Measurements from ENCODE around the gene CIRBP.

Gene CIRBP

DNA sequence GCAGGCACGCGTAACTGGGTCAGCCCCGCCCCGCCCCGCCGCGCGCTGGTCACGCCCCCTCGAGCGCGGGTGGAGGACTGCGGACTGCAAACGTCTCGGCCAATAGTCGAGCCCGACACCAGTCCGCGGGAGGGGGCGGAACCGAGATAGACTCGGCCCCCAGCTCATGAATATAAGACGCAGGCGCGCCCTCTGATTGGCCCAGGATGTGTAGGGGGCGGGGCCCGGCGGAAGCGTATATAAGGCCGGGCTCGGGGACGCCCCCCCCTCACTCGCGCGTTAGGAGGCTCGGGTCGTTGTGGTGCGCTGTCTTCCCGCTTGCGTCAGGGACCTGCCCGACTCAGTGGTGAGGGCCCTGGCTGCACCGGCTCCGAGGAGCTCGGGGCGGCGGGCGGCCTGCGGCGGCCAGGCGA lies at the start of gene CIRBP:
TSS of gene CIRBP (plus strand) at position 268 of the 413 bp plus-strand sequence. CDS start 1,602 bp downstream, outside the sequence.
- peaks cover 45% of the 10 kb centered on the region for H3K79me2 ChIP-seq (ENCODE audit: low read length)
- peak within 1 kb of the TSS; percentile 81 for H3K4me3 ChIP-seq (ENCODE audit: low read length)
- peak within 1 kb of the TSS; percentile 98 for H3K4me2 ChIP-seq (ENCODE audit: low read length)
- H2AFZ ChIP-seq (ENCODE audit: low read depth, low read length), result no peak within 1 kb of the TSS
- no peak for TF ChIP-seq EZH2phosphoT487 (IDR thresholded peaks at IDR 0.05; ENCODE audit: low read depth)
- TF ChIP-seq, protein P1, sequence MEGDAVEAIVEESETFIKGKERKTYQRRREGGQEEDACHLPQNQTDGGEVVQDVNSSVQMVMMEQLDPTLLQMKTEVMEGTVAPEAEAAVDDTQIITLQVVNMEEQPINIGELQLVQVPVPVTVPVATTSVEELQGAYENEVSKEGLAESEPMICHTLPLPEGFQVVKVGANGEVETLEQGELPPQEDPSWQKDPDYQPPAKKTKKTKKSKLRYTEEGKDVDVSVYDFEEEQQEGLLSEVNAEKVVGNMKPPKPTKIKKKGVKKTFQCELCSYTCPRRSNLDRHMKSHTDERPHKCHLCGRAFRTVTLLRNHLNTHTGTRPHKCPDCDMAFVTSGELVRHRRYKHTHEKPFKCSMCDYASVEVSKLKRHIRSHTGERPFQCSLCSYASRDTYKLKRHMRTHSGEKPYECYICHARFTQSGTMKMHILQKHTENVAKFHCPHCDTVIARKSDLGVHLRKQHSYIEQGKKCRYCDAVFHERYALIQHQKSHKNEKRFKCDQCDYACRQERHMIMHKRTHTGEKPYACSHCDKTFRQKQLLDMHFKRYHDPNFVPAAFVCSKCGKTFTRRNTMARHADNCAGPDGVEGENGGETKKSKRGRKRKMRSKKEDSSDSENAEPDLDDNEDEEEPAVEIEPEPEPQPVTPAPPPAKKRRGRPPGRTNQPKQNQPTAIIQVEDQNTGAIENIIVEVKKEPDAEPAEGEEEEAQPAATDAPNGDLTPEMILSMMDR (IDR thresholded peaks at IDR 0.05; ENCODE audit: low read depth, low read length), result no peak
- H3K36me3 ChIP-seq (replicated peaks; ENCODE audit: low read depth, low read length), result peaks cover 44% of the 10 kb centered on the region
- peak within 1 kb of the TSS; percentile 86 for H3K9ac ChIP-seq (ENCODE audit: low read length)
- peak within 1 kb of the TSS; percentile 69 for H3K27ac ChIP-seq (ENCODE audit: low read length)
- peaks cover 16% of the 10 kb centered on the region for H4K20me1 ChIP-seq (ENCODE audit: insufficient read depth, low read length)
- H3K9me3 ChIP-seq (ENCODE audit: insufficient read depth, low read length), result no peaks in the 10 kb centered on the region
- peaks cover 15% of the 10 kb centered on the region for H3K27me3 ChIP-seq (ENCODE audit: low read depth, low read length)
- H3K4me1 ChIP-seq (ENCODE audit: low read length), result peaks cover 43% of the 10 kb centered on the region

DNA sequence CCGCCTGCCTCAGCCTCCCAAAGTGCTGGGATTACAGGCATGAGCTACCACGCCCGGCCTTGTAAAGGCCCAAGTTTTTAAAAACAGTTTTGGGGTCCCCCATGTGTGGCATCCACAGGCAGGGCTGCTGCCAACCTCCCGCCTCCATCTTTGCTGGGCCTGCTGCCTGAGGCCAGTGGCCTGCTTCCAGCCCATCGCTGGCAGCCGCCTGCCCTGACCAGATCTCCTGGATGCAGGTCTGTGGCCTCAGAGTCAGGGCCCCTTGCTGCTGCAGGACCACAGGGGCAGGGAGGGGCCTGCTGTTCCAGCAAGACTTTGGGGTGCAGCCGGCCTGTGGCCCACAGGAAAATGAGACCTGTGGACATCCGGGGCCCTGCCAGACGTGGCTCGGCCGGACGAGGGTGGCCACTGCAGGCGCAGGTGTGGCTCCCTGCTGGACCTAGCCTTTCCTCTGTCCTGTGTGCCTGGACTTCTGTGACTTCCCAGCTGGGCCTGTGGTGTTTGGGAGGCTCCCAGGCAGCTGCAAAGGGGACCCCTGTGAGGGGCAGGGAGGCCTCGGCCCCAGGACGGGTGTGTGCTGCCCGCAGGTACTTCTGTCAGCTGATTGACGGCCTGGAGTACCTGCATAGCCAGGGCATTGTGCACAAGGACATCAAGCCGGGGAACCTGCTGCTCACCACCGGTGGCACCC lies 49.2 kb upstream of the CIRBP start:
- H2AFZ ChIP-seq (ENCODE audit: low read depth, low read length), result no peak overlapping the region
- no peak overlapping the region for H3K27ac ChIP-seq (ENCODE audit: low read length)
- H3K9ac ChIP-seq (ENCODE audit: low read length), result no peak overlapping the region
- TF ChIP-seq, protein P1 (IDR thresholded peaks at IDR 0.05; ENCODE audit: low read depth, low read length), result no peak
- TF ChIP-seq EZH2phosphoT487 (IDR thresholded peaks at IDR 0.05; ENCODE audit: low read depth), result no peak
- no peaks in the 10 kb centered on the region for H3K9me3 ChIP-seq (ENCODE audit: insufficient read depth, low read length)
- peaks cover 35% of the 10 kb centered on the region for H3K79me2 ChIP-seq (ENCODE audit: low read length)
- peaks cover 37% of the 10 kb centered on the region for H4K20me1 ChIP-seq (ENCODE audit: insufficient read depth, low read length)
- H3K4me1 ChIP-seq (ENCODE audit: low read length), result no peaks in the 10 kb centered on the region
- peaks cover 7% of the 10 kb centered on the region for H3K36me3 ChIP-seq (replicated peaks; ENCODE audit: low read depth, low read length)
- no peak overlapping the region for H3K4me2 ChIP-seq (ENCODE audit: low read length)
- no peaks in the 10 kb centered on the region for H3K27me3 ChIP-seq (ENCODE audit: low read depth, low read length)
- no peak overlapping the region for H3K4me3 ChIP-seq (ENCODE audit: low read length)

DNA sequence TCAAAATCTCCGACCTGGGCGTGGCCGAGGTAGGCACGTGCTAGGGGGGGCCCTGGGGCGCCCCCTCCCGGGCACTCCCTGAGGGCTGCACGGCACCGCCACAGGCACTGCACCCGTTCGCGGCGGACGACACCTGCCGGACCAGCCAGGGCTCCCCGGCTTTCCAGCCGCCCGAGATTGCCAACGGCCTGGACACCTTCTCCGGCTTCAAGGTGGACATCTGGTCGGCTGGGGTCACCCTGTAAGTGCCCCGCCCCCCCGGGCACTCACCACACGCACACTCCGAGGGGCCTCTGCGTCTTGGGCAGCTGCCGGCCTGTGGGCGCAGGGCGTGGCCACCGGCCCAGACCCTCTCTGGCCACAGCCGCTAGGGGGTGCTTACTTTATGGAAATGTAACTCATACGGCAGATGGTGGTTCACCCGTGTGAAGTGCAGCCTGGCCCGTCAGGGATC lies 48.6 kb upstream of the CIRBP start:
- Histone ChIP-seq H3K27ac (ENCODE audit: low read length) (no peak overlapping the region), H3K4me3 (ENCODE audit: low read length) (no peak overlapping the region), H3K4me1 (ENCODE audit: low read length) (no peaks in the 10 kb centered on the region), H3K9me3 (ENCODE audit: insufficient read depth, low read length) (no peaks in the 10 kb centered on the region), H3K4me2 (ENCODE audit: low read length) (no peak overlapping the region), H2AFZ (ENCODE audit: low read depth, low read length) (no peak overlapping the region), H3K27me3 (ENCODE audit: low read depth, low read length) (no peaks in the 10 kb centered on the region), H3K36me3 (replicated peaks; ENCODE audit: low read depth, low read length) (peaks cover 7% of the 10 kb centered on the region), H3K79me2 (ENCODE audit: low read length) (peaks cover 29% of the 10 kb centered on the region), H4K20me1 (ENCODE audit: insufficient read depth, low read length) (peaks cover 32% of the 10 kb centered on the region), H3K9ac (ENCODE audit: low read length) (no peak overlapping the region)
- no peak for TF ChIP-seq EZH2phosphoT487 (IDR thresholded peaks at IDR 0.05; ENCODE audit: low read depth)
- TF ChIP-seq, protein P1 (IDR thresholded peaks at IDR 0.05; ENCODE audit: low read depth, low read length), result peak; percentile 60

DNA sequence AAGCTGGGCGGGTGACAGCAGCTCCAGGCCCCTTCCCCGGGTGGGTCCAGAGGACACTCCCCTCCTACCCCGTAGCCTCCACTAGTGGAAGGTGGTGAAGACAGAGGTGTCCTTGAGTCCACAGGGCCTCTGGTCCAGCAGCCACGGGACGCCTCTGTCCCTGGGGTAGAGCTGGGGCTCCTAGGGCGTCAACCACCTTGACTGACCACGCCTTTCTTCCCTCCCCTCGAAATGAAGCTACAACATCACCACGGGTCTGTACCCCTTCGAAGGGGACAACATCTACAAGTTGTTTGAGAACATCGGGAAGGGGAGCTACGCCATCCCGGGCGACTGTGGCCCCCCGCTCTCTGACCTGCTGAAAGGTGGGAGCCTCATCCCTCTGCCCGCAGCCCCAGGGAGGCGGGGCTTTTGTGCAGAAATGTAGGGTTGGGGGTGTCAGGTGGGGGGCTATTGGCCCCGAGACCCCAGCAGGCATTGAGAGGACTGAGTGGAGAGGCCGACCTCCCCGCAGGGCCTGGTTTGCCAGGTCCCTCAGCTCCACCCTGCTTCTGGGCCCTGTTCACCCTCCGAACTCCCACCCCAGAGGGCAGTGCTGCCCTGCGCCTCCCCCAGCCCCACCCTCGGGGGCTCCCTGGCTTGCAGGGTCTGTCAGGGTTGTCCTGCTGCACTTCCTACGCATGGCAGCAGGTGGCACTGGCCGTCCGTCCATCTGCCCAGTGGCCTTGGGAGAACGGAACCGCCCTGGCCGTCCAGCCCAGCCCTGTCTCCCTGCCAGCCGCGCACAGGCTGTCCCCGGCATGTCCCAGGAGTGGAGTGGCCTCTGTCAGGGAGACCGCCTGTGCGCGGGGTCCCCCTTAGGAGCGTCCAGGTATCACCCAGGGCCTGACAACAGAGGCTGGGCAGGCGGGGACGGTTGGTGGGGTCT lies 47.9 kb upstream of the CIRBP start:
- peaks cover 7% of the 10 kb centered on the region for H3K36me3 ChIP-seq (replicated peaks; ENCODE audit: low read depth, low read length)
- peaks cover 32% of the 10 kb centered on the region for H4K20me1 ChIP-seq (ENCODE audit: insufficient read depth, low read length)
- H3K27ac ChIP-seq (ENCODE audit: low read length), result no peak overlapping the region
- peaks cover 24% of the 10 kb centered on the region for H3K79me2 ChIP-seq (ENCODE audit: low read length)
- no peaks in the 10 kb centered on the region for H3K9me3 ChIP-seq (ENCODE audit: insufficient read depth, low read length)
- H3K4me2 ChIP-seq (ENCODE audit: low read length), result no peak overlapping the region
- no peak overlapping the region for H2AFZ ChIP-seq (ENCODE audit: low read depth, low read length)
- H3K9ac ChIP-seq (ENCODE audit: low read length), result no peak overlapping the region
- H3K4me3 ChIP-seq (ENCODE audit: low read length), result no peak overlapping the region
- H3K4me1 ChIP-seq (ENCODE audit: low read length), result no peaks in the 10 kb centered on the region
- no peak for TF ChIP-seq EZH2phosphoT487 (IDR thresholded peaks at IDR 0.05; ENCODE audit: low read depth)
- TF ChIP-seq, protein P1 (IDR thresholded peaks at IDR 0.05; ENCODE audit: low read depth, low read length), result peak; percentile 53
- H3K27me3 ChIP-seq (ENCODE audit: low read depth, low read length), result no peaks in the 10 kb centered on the region
